Lower lobe of right lung (tissue), 2 donors: Measurements from ENCODE around the gene LRFN4. TPM values are rescaled to one million over a fixed set of nuclear protein-coding genes. Genes with fewer than 3 reads are reported as not detected.

Source experiments
- ATAC-seq, 2 donors: fragments of 200-7000 bp; cut with Tn5 transposase; one replicate each; pipeline ENCODE4 v1.9.1; 2020 to 2022; ENCODE audit warnings: mild to moderate bottlenecking in 2 of 2, moderate library complexity in 2 of 2
- DNase-seq: peaks from one replicate; pipeline ENCODE4 v3.0.0-alpha.2; 2020
- H3K27ac ChIP-seq: fragments of 200-600 bp; one replicate; pipeline ENCODE4 v1.8.0; 2022
- H3K27me3 ChIP-seq: fragments of 200-600 bp; one replicate; pipeline ENCODE4 v1.8.0; 2022; ENCODE audit warnings: low read depth
- H3K36me3 ChIP-seq: fragments of 200-600 bp; one replicate; pipeline ENCODE4 v1.8.0; 2022; ENCODE audit warnings: mild to moderate bottlenecking
- H3K4me1 ChIP-seq: fragments of 200-600 bp; one replicate; pipeline ENCODE4 v1.8.0; 2022
- H3K4me3 ChIP-seq: fragments of 200-600 bp; one replicate; pipeline ENCODE4 v1.8.0; 2022; ENCODE audit warnings: mild to moderate bottlenecking
- H3K9me3 ChIP-seq: fragments of 200-600 bp; one replicate; pipeline ENCODE4 v1.8.0; 2022
- CTCF ChIP-seq: fragments of 200-600 bp; IDR thresholded peaks from one replicate; pipeline ENCODE4 v1.8.0; 2022; ENCODE audit warnings: antibody characterized with exemption, mild to moderate bottlenecking
- intact Hi-C: fragments of 100-400 bp; cut with DNase I; formaldehyde crosslinking; loops from one replicate; pipeline ENCODE4 v1.11.0; 2022
- total RNA-seq: library from RNA; stranded (reverse); fragmentation: NEBNext Ultra II Directional; extraction: Animal tissue kit (Norgen Biotek cat#: 25700); gene quantifications from one replicate; pipeline ENCODE4 v1.2.1, GENCODE V29; 2021
- donor health status: DM: no; HTN: yes; CAD: no; lungs with severe emphysema.

Gene LRFN4
- total RNA-seq, 1 donor from 2014 or later = 15.7 TPM

GRCh38 chr11:66879583-66879982 is 22.7 kb downstream of the LRFN4 start:
- intact Hi-C loops = no loop called here
- TF ChIP-seq CTCF = no peak
- Histone ChIP-seq H3K9me3 (no peaks in the 10 kb centered on the region), H3K4me1 (peaks cover 8% of the 10 kb centered on the region), H3K36me3 (no peaks in the 10 kb centered on the region), H3K27ac (no peak overlapping the region), H3K27me3 (no peaks in the 10 kb centered on the region), H3K4me3 (no peak overlapping the region)
- DNase-seq (no peak), ATAC-seq (no peak)

GRCh38 chr11:66879999-66880398 is 23.1 kb downstream of the LRFN4 start:
- Histone ChIP-seq H3K27ac (no peak overlapping the region), H3K4me3 (no peak overlapping the region)
- DNase-seq = no peak

GRCh38 chr11:66880496-66881450 is 23.9 kb downstream of the LRFN4 start:
- Histone ChIP-seq H3K4me3 (no peak overlapping the region), H3K9me3 (no peaks in the 10 kb centered on the region), H3K27ac (no peak overlapping the region), H3K36me3 (no peaks in the 10 kb centered on the region), H3K4me1 (peaks cover 8% of the 10 kb centered on the region), H3K27me3 (no peaks in the 10 kb centered on the region)
- peak in 1 of 2 donors; percentile 12 for ATAC-seq
- DNase-seq = no peak
- intact Hi-C loops = no loop called here
- no peak for TF ChIP-seq CTCF

More at GRCh38 chr11:66879999-66880398, 23.1 kb downstream of the LRFN4 start:
- TF ChIP-seq CTCF = no peak
- H3K4me1 ChIP-seq = peaks cover 8% of the 10 kb centered on the region
- ATAC-seq = no peak
- no peaks in the 10 kb centered on the region for H3K36me3 ChIP-seq
- no peaks in the 10 kb centered on the region for H3K9me3 ChIP-seq
- intact Hi-C loops = no loop called here
- no peaks in the 10 kb centered on the region for H3K27me3 ChIP-seq

- DNase-seq (no peak), ATAC-seq (no peak)
- no peak overlapping the region for H3K27ac ChIP-seq
- no peaks in the 10 kb centered on the region for H3K36me3 ChIP-seq
- H3K9me3 ChIP-seq = no peaks in the 10 kb centered on the region
- no peak overlapping the region for H3K4me3 ChIP-seq
- no peaks in the 10 kb centered on the region for H3K27me3 ChIP-seq
- TF ChIP-seq CTCF = no peak
- peaks cover 8% of the 10 kb centered on the region for H3K4me1 ChIP-seq
- intact Hi-C loops = no loop called here
Observed at GRCh38 chr11:66881451-66881835, 24.6 kb downstream of the LRFN4 start.

- H3K27ac ChIP-seq = no peak overlapping the region
- peaks cover 8% of the 10 kb centered on the region for H3K4me1 ChIP-seq
- H3K36me3 ChIP-seq = no peaks in the 10 kb centered on the region
- no peak for ATAC-seq
- H3K27me3 ChIP-seq = no peaks in the 10 kb centered on the region
- no peaks in the 10 kb centered on the region for H3K9me3 ChIP-seq
- intact Hi-C loops = no loop called here
- no peak for DNase-seq
- no peak for TF ChIP-seq CTCF
- H3K4me3 ChIP-seq = no peak overlapping the region
Observed at GRCh38 chr11:66881927-66882452, 25.1 kb downstream of the LRFN4 start.
